ENCODE measurements around the gene CTNNA2.

- TF ChIP-seq CTCF (IDR thresholded peaks at IDR 0.05; ENCODE audit: low read depth, low read length) (no peak), EZH2phosphoT487 (IDR thresholded peaks at IDR 0.05; ENCODE audit: low read depth) (no peak)
These were observed 827.2 kb downstream of the CTNNA2 start for GRCh38 chr2:80340022-80340421.

Measured in OCI-LY3 (cell line).